ENCODE measurements around the gene REST.

Gene REST

DNA sequence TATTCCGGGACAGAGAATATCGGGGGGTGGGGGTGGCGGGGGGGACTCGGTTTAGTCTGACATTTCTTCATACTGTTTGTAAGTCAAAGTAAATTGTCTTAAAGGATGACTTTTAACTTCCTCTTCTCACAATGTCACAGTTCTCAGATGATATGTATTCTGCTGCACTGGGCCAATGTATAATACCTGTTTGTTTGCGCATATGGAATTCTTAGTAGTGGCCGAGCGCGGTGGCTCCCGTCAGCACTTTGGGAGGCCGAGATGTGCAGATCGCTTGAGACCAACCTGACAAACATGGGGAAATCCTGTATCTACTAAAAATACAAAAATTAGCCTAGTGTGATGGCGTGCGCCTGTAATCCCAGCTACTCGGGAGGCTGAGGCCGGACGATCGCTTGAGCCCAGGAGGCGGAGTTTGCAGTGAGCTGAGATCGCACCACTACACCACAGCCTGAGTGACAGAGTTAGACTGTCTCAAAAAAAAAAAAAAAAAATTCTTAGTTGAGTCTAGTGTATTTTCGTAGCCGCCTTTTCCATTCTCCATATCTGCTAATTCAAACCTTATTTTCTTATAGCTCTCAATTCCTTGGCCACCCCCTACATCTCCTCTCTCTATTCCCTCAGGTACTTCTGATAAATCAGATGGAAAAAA, 71.8 kb downstream of the REST start:
- no peak for DNase-seq

DNA sequence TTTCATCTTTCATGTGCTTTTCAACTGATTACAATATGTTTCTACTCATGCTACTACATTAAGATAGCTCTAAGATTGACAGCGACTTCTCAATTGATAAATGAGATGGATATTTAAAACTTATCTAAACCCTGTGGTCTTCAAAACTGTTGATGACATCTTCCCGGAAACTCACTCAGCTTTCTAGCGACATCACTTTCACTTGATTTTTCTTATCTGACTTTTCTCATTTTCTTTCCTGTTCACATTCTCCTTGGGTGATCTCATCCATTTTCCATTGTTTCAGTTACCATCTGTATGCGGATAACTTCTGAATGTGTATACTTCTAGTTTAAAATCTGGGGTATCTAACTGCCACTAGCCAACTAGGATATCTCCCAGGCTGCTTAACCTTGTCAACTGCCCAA, 74.1 kb downstream of the REST start:
- no peak for DNase-seq

DNA sequence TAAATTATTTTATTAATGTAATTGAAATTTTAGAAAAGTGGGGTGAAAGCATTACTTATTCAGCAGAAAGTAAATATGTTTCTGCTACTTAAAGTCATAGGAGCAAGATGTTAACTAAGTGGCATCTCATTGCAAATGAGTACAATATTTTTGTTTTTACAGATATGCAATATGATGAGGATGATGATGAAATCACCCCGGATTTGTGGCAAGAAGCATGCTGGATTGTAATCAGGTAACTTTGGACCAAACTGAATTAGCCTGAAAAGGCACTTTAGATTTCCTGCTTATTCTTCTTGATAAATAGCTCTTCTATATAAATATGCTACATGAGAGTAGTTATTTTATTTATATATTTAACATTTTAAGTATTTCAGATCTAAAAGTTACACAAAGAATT, 78.5 kb downstream of the REST start:
- no peak for DNase-seq

DNA sequence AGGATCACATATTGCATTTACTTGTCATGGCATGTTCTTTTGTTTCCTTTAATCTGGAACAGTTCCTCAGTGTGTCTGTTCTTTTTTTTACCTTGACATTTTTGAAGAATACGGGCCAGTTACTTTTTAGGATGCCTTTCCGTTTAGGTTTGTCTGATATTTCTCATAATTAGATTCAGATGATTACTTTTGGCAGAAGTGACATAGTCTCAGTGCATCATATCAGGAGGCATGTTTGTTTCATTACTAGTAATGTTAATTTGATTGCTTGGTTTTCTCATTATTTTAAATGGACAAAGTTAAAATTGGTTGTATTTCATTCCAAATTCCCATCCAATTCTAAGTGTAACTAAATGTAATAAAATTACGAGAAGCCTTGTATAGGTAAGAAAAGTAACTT, 79.3 kb downstream of the REST start:
- no peak for DNase-seq

DNA sequence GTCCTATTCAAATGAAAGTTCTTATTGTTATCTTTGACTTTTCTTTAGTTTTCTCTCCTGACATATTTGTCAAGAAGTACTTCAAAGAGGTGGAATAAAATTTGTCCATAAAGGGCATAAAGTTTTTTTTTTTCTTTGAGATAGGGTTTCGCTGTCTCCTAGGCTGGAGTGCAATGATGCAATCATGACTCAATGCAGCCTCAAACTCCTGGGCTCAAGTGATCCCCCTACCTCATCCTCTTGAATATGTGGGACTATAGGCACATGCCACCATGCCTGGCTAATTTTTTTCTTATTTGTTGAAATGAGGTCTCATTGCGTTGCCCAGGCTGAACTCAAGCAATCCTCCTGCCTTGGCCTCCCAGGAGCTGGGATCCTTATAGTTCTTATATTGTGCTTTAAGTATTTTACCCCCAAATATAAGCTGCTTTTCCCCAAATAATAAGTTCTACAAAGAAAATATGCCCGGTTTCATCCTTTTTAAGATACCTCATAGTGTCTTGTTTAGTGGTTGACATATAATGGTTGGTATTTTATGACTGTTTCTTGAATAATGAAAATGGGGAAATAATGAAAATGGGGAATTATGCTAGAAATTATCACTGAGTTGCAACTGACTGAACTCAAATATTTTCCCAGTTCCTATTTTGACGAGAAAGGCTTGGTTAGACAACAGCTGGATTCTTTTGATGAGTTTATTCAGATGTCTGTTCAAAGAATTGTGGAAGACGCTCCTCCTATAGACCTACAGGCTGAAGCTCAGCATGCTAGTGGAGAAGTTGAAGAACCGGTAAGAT, 82.6 kb downstream of the REST start:
- no peak for DNase-seq

DNA sequence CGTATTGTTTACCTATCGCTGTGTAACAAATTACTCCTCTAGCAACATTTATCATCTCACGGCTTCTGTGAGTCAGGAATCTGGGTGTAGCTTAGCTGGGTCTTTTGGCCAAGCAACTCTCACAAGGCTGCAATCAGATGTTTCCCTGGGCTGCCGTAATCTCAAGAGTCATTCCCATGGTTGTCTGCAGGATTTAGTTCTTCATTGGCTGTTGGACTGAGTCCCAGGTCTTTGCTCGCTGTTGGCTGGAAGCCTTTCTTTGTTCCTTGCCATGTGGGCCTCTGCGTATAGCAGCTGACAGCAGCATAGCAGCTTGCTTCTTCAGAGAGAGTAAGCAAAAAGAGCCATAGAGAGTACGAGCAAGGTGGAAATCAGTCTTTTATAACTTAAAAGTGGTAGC, 87.8 kb downstream of the REST start:
- no peak for DNase-seq

DNA sequence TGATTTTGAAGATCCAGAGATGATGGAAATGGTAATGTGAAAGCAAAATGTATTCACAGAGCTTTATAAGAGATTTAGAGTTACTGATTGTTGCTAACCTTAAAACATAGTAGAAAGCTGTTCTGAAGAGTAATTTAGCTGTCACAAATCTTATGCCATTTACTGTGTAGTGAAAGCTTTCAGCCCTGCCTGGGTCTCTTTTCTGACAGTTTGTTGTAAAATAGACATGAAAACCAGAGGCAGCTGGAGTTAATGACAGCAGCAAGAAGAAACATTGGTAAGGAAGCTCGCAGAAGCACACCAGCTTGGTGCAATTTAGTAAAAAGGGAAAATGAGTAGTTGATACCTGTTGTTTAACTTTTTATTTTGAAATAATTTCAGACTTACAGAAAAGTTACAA, 92.1 kb downstream of the REST start:
- no peak for DNase-seq

DNA sequence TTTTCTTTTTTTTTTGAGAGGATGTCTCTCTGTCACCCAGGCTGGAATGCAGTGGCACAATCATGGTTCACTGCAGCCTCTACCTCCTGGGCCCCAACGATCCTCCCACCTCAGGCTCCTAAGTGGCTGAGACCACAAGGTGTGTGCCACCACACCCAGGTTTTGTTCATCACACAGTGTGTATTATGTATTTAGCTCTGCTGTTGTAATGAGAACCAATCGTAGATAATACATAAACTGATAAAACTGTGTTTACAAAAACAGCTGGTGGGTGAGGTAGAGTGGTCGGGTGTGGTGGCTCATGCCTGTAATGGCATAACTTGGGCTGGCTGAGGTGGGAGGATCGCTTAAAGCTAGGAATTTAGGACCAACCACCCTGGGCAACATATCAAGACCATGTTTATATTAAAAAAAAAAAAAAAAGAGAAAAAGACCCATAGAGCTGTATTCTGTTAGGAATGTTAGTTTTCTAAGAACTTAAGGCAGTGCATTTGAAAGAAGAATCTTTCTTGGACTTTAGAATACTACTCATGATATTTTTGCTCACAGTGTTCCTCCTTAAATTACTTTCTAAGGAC, 105.9 kb downstream of the REST start:
- no peak for DNase-seq
